OCI-LY7 (cell line): ENCODE results near the gene AKR1A1. TPM values are rescaled to one million over a fixed set of nuclear protein-coding genes. Genes with fewer than 3 reads are reported as not detected.

ENCODE experiments used
- BruUV-seq: library from RNA; stranded (reverse); fragments of 400-500 nt; replicated peaks from 2 replicates; lab custom pipeline; 2021; lab: Mats Ljungman, UMichigan
- CTCF ChIA-PET: fragments of 300-600 bp; sonication (Branson Sonifier 250); formaldehyde crosslinking; loops from one replicate; lab custom pipeline; 2022; ENCODE audit warnings: antibody characterized with exemption; ENCODE audit not compliant: unreplicated experiment; lab: Charles Lee
- POLR2A ChIA-PET: fragments of 300-600 bp; sonication (Branson Sonifier 250); formaldehyde crosslinking; loops from one replicate; lab custom pipeline; 2022; ENCODE audit warnings: antibody characterized with exemption; lab: Charles Lee
- DNase-seq: peaks from one replicate; pipeline ENCODE4 v3.0.0-alpha.2; 2015; ENCODE audit warnings: low spot score
- H2AFZ ChIP-seq: fragments of 200-600 bp; sonication (generic), shearing (Covaris generic); 2 replicates; pipeline ENCODE4 v1.6.1; 2014; ENCODE audit warnings: mild to moderate bottlenecking, antibody characterized with exemption, low read length, moderate library complexity
- H3K27ac ChIP-seq: fragments of 200-600 bp; sonication (generic); 2 replicates; pipeline ENCODE4 v1.5.1; 2014; ENCODE audit warnings: mixed run types, low read depth, mild to moderate bottlenecking, moderate library complexity, low read length, inconsistent platforms; ENCODE audit not compliant: poor library complexity, severe bottlenecking
- H3K36me3 ChIP-seq: fragments of 200-600 bp; sonication (generic); 2 replicates; pipeline ENCODE4 v1.6.1; 2014; ENCODE audit warnings: mild to moderate bottlenecking, antibody characterized with exemption, low read length, moderate library complexity, mixed read lengths; ENCODE audit not compliant: insufficient read depth
- H3K4me1 ChIP-seq: fragments of 200-600 bp; sonication (generic); 2 replicates; pipeline ENCODE4 v1.5.1; 2014; ENCODE audit warnings: mild to moderate bottlenecking, low read length; ENCODE audit not compliant: insufficient read depth, poor library complexity, severe bottlenecking
- H3K4me2 ChIP-seq: fragments of 200-600 bp; sonication (generic); 2 replicates; pipeline ENCODE4 v1.6.1; 2014; ENCODE audit warnings: mild to moderate bottlenecking, low read length
- H3K4me3 ChIP-seq: fragments of 200-600 bp; sonication (generic); 2 replicates; pipeline ENCODE4 v1.5.1; 2014; ENCODE audit warnings: mild to moderate bottlenecking, low read depth, low read length; ENCODE audit not compliant: poor library complexity, severe bottlenecking
- H3K79me2 ChIP-seq: fragments of 200-600 bp; sonication (generic); 2 replicates; pipeline ENCODE4 v1.6.1; 2016; ENCODE audit warnings: low read depth, mild to moderate bottlenecking, low read length, moderate library complexity, mixed read lengths; ENCODE audit not compliant: insufficient read depth
- H3K9me2 ChIP-seq: fragments of 200-600 bp; sonication (generic); 2 replicates; pipeline ENCODE4 v1.6.1; 2016; ENCODE audit warnings: mild to moderate bottlenecking, low read length, mixed read lengths; ENCODE audit not compliant: insufficient read depth
- H3K9me3 ChIP-seq: fragments of 200-600 bp; sonication (generic); 2 replicates; pipeline ENCODE4 v1.6.1; 2014; ENCODE audit warnings: mild to moderate bottlenecking, mixed run types, low read length, mixed read lengths
- H4K20me1 ChIP-seq: fragments of 200-600 bp; sonication (generic); 2 replicates; pipeline ENCODE4 v1.6.1; 2014; ENCODE audit warnings: mild to moderate bottlenecking, antibody characterized with exemption, low read length, moderate library complexity, mixed read lengths; ENCODE audit not compliant: insufficient read depth
- EZH2phosphoT487 ChIP-seq: fragments of 200-600 bp; sonication (generic); IDR thresholded peaks from 2 replicates; pipeline ENCODE4 v1.6.1; 2018; ENCODE audit warnings: low read depth, borderline replicate concordance, mild to moderate bottlenecking, mixed run types, antibody characterized with exemption, low read length, moderate library complexity, mixed read lengths
- intact Hi-C: fragments of 100-400 bp; cut with micrococcal nuclease; formaldehyde crosslinking; loops from one replicate; pipeline ENCODE4 v1.10.0; 2022; ENCODE audit not compliant: unreplicated experiment
- total RNA-seq, 2 experiments: library from RNA; depleted of rRNA in 1 of 2; stranded (reverse); fragments of >200 nt in 1 of 2; shearing (Covaris generic) in 1 of 2; gene quantifications; 2 replicates each; pipeline ENCODE4 v1.2.3, GENCODE V29; 2014 to 2022
- TF ChIP-seq, protein P1 (sequence below): fragments of 200-600 bp; sonication (generic); conservative IDR thresholded peaks from 2 replicates; pipeline ENCODE4 v1.5.1; 2014; ENCODE audit warnings: mild to moderate bottlenecking, antibody characterized with exemption, low read length, moderate library complexity, mixed read lengths

AKR1A1 gene
- total RNA-seq, 2 experiments from 2014 or later = 141 to 142 TPM

DNA sequence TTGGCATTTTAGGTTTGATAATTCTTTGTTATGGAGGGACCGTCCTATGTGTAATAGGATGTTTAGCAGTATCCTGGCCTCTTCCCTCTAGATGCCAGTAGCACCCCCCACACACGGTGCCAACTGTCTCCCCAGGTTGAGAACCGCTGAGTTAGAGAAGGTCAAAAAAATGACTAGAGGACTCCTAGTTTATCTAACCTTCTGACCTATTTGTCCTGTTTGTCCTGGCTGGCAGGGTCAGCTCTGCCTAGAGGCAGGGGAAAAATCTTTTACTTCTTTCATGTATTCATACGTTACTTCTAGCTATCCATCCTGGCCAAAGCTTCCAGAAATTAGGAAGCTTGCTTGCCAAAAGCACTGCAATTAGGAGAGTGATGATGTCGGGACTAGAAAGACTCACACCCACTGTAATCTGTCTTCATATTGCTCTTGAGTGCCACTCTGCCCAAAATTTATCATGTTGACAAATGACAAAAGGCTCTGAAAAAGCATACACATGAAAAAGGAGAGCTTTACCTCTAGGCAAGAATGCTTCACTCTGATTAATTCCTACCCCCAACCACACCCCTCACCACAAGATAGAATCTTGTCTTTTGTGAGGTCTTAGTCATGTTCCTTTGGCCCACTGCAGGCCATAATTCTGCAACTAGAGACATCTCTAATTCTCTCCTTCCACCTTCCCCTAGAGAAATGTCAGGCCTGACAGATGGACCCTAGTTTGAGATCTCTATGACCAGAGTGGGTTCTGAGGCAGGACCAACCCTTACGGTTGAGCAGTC lies 14.4 kb upstream of the AKR1A1 start:
- POLR2A ChIA-PET = interaction anchor here (0.7 to 1.2 kb wide), 4 partner anchors 14 to 173 kb away, joined by 3 read pairs; partner anchors contain the start of gene PRDX1
- Histone ChIP-seq H3K27ac (no peak overlapping the region), H3K9me2 (no peaks in the 10 kb centered on the region), H4K20me1 (no peaks in the 10 kb centered on the region), H3K36me3 (no peaks in the 10 kb centered on the region), H3K79me2 (no peaks in the 10 kb centered on the region), H3K4me1 (no peaks in the 10 kb centered on the region), H3K9me3 (no peaks in the 10 kb centered on the region), H3K4me2 (no peak overlapping the region), H3K4me3 (no peak overlapping the region), H2AFZ (no peak overlapping the region)
- DNase-seq = no peak
- CTCF ChIA-PET = interaction anchor here (1.3 kb wide), 1 partner anchor 14 kb away, joined by 3 read pairs; the partner anchor contains the start of gene PRDX1
- intact Hi-C loops = no loop called here
- TF ChIP-seq, protein P1, sequence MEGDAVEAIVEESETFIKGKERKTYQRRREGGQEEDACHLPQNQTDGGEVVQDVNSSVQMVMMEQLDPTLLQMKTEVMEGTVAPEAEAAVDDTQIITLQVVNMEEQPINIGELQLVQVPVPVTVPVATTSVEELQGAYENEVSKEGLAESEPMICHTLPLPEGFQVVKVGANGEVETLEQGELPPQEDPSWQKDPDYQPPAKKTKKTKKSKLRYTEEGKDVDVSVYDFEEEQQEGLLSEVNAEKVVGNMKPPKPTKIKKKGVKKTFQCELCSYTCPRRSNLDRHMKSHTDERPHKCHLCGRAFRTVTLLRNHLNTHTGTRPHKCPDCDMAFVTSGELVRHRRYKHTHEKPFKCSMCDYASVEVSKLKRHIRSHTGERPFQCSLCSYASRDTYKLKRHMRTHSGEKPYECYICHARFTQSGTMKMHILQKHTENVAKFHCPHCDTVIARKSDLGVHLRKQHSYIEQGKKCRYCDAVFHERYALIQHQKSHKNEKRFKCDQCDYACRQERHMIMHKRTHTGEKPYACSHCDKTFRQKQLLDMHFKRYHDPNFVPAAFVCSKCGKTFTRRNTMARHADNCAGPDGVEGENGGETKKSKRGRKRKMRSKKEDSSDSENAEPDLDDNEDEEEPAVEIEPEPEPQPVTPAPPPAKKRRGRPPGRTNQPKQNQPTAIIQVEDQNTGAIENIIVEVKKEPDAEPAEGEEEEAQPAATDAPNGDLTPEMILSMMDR = no peak
- no peak for TF ChIP-seq EZH2phosphoT487
- no TSS peak for BruUV-seq

DNA sequence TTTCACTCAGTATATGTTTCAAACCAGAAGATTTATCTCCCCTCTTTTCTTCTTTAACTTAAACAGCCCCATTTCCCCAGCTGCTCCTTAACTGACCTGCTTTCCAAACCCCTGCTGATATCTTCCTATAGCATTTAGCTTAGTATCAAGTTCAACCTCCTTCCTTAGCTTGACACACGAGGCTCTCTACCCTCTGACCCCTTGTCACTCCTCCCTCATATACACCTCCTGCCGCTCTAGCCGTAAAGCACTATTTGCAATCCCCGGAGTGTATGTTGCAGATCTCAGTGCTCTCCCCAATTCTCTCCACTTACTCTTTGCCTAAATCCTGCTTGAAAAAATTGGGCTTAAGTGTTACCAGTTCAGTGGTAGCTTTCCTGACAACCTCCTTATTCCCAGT lies 13.7 kb upstream of the AKR1A1 start:
- intact Hi-C loops = no loop called here

More for the DNA sequence above, 13.7 kb upstream of the AKR1A1 start:
- CTCF ChIA-PET = interaction anchor here (1.3 kb wide), 1 partner anchor 15 kb away, joined by 3 read pairs; the partner anchor contains the start of gene PRDX1
- TF ChIP-seq, protein P1 = no peak
- no peak for TF ChIP-seq EZH2phosphoT487
- no peaks in the 10 kb centered on the region for H4K20me1 ChIP-seq
- H3K9me3 ChIP-seq = no peaks in the 10 kb centered on the region
- no peak overlapping the region for H3K4me3 ChIP-seq
- no peaks in the 10 kb centered on the region for H3K4me1 ChIP-seq
- H3K27ac ChIP-seq = no peak overlapping the region
- H3K36me3 ChIP-seq = no peaks in the 10 kb centered on the region
- no peak overlapping the region for H3K4me2 ChIP-seq
- DNase-seq = no peak
- POLR2A ChIA-PET = interaction anchor here (0.9 to 1.2 kb wide), 2 partner anchors 15 to 18 kb away, joined by 3 read pairs; partner anchors contain the start of gene PRDX1
- H2AFZ ChIP-seq = no peak overlapping the region
- H3K9me2 ChIP-seq = no peaks in the 10 kb centered on the region
- no TSS peak for BruUV-seq
- H3K79me2 ChIP-seq = no peaks in the 10 kb centered on the region
